GM18867 (cell line): Measurements from ENCODE around the gene ELL.
"Not testable (repeated sequence)": the region's sequence is repeated elsewhere in the genome, so short reads cannot be mapped to it uniquely, and the experiment has no call there.

Experiments
- ATAC-seq: cut with Tn5 transposase; IDR thresholded peaks from one replicate; pipeline ENCODE4 v1.9.1; 2021; ENCODE audit warnings: mild to moderate bottlenecking, moderate library complexity; ENCODE audit not compliant: unreplicated experiment

The ELL gene

DNA sequence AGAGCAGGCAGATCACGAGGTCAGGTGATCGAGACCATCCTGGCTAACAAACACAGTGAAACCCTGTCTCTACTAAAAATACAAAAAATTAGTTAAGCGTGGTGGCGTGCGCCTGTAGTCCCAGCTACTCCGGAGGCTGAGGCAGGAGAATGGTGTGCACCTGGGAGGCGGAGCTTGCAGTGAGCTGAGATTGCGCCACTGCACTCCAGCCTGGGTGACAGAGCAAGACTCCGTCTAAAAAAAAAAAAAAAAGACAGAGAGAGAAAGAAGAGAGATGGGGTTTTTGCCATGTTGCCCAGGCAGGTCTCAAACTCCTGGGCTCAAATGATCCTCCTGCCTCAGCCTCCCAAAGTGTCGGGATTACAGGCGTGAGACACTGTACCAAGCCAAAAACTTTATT lies 116.1 kb downstream of the ELL start:
- ATAC-seq, result not testable (repeated sequence)

DNA sequence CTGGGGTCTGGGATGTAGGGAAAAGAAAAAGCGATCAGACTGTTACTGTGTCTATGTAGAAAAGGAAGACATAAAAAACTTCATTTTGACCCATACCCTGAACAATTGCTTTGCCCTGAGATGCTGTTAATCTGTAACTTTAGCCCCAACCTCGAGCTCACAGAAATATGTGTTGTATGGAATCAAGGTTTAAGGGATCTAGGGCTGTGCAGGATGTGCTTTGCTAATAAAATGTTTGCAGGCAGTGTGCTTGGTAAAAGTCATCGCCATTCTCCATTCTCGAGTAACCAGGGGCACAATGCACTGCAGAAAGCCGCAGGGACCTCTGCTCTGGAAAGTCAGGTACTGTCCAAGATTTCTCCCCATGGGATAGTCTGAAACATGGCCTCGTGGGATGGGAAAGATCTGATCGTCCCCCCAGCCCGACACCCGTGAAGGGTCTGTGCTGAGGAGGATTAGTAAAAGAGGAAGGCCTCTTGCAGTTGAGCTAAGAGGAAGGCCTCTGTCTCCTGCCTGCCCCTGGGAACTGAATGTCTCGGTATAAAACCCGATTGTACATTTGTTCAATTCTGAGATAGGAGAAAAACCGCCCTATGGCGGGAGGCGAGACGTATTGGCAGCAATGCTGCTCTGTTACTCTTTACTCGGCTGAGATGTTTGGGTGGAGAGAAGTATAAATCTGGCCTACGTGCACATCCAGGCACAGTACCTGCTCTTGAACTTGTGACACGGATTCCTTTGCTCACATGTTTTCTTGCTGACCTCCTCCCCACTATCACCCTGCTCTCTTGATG lies 119.2 kb downstream of the ELL start:
- ATAC-seq, result not testable (repeated sequence)

DNA sequence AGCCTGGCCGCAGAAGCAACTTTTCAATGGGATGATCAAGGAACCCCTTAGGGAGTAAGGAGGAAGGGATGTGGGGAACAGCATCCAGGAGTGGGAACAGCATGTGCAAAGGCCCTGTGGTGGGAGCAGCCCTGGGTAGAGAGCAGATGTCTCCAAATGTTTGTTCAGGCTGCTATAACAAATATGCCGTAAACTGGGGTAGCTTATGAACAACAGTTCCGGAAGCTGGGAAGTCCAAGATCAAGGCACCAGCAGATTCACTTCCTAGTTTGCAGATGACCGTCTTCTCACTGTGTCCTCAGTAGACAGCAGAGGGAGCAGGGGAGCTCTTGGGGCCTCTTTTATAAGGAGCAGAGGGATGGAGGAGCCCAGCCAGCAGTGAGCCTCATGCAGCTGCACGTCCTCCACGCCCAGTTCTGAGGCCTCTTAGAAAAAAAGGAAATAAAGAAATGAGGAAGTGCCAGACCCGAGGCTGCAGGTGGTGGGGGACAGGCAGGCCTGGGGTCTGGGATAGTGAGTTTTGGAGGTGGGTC lies 120.2 kb downstream of the ELL start:
- no peak for ATAC-seq

DNA sequence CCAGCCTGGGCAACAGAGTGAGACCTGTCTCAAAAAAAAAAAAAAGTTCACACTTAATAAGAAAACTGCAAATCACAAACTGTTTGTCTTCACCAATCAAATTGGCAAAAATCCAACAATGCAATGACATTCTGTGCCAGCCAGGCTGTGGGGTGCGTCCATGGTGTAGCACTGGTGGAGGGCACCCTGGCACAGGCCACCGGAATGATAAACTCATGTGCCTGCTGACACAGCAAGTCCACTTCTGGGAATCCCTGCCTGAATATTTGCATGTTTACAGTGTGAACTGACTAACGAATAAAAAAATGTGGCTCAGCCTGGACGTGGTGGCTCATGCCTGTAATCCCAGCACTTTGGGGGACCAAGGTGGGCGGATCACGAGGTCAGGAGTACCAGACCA lies 122.9 kb downstream of the ELL start:
- no peak for ATAC-seq

DNA sequence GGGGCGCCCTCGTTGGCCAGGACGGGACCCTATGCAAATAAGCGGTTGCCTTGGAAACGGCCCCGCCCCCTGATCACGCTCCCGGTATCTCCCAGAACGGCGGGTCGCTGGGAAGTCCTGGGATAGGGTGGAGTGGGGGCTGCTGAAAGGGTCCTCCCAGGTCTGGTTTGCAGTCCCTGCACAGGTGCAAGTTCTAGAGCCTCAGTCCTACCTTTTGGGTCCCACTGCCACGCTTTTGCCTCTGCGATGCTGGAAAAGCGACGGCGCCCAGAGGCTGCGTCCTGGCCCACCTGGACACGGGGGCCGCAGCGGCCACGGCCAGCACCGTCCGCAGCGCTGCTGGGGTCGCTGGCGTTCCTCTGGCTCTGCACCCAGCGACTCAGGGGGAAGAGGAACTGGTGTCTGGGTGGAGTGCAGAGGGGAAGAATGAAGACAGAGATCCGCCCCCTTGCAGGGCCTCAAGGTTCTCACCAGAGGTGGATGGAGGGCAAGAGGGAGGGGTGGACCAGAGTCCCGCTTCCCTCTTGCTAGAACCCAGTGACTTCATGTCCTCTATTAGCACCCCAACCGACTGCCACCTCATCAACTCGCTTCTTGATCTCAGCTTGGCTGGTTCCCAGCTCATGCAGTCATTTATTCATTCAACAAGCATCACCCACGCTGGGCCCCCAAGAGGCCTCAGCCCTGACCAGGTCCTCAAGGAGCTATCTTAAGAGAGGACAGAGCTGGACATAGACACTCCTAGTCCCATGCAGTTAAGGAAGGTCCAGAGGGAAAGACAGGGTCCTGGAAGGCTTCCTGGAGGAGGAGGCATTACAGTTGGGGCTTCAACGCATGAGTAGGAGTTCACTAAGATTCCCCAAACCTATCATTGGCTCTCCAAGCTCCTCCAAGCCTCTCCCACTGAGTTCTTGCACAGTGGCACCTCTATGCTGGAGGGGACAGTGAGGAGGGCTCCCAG lies 124.3 kb downstream of the ELL start, which contains the start of gene LRRC25:
Gene LRRC25, minus strand, starts transcription at position 381 of the 961 bp plus-strand sequence. CDS start 659 bp downstream, outside the sequence.
- peak; percentile 53 for ATAC-seq

DNA sequence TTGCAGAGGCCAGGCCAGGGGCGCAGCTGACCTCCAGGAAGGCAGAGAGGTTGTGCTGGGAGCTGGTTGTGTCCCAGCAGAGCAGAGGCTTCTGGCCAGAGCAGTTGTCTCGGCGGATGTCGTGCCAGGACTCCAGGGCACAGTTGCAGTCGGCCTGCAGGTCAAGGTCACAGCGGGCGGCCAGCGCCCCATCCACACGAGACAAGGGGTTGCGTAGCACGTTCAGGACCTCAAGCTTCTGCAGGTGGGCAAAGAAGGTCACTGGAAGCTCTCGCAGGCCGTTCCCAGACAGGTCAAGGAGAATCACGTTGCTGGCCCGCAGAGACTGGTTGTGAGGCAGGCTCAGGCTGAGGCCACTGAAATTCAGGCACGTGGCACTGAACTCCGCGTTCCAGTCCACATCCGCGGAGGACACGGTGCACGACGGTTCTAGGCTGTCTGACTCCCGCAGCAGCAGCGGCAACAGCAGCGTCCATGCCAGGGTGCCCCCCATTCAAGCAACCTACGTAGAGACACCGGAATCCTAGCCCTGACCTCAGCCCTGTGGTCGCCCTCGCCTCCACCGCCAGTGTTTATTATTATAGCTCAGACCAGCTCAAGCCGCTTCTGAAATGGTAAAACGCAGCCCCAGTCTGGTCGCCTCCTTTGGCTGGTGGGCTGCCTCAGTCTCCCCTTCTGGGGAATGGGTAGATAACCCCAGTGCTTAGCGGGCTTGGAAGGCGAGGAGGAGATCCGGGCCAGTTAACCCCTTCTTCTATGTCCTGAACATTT lies 125.2 kb downstream of the ELL start:
- ATAC-seq, result no peak

DNA sequence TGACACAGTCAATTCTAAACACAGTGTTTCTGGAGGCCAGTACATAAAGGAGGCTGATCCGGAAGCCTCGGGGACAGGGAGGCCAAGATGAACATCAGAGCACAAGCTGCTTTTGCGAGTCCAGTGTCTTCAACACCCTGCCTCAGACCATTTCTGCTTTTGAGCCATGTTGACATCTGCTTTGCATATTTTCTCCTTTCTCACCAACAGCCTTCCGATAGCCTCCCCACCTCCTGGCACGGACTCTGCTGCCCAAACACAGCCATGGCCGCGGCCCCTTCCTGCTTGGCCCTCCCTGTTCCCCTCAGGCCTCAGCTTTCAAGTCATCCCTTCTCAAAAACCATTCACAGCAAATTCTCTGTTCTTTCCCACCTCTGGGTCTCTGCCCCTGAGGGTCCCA lies 128.0 kb downstream of the ELL start:
- ATAC-seq, result no peak

DNA sequence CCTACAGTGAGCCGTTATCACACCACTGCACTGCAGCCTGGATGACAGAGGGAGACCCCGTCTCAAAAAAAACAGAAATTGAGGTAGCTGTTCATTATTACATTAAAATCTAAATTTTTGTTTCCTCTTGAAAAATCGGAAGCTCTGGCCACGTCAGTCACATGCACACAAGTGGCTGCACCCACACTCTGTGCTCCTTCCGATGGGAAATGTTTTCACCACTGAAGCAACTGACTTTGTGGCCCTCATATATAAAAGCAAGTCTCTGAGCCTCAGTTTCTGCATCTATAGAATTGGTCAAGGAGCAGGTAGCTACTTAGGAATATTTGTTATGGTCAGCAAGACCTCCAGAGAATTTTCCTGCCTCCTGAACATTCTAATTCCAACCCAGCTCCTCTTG lies 128.9 kb downstream of the ELL start:
- ATAC-seq, result no peak
